Panc1 (cell line): Measurements from ENCODE around the gene FAM13B. TPM values are rescaled to one million over a fixed set of nuclear protein-coding genes. Genes with fewer than 3 reads are reported as not detected.

Experiments used
- ATAC-seq: fragments of 200-7000 bp; cut with Tn5 transposase; 2 replicates; pipeline ENCODE4 v1.9.1; 2020; ENCODE audit warnings: mild to moderate bottlenecking, moderate library complexity
- BruUV-seq: library from RNA; stranded (reverse); fragments of 400-500 nt; replicated peaks from 2 replicates; lab custom pipeline; 2021; lab: Mats Ljungman, UMichigan
- CTCF ChIA-PET: fragments of 300-600 bp; sonication (Branson Sonifier 250); formaldehyde crosslinking; loops from one replicate; lab custom pipeline; 2022; ENCODE audit warnings: antibody characterized with exemption; lab: Charles Lee
- POLR2A ChIA-PET: fragments of 300-600 bp; sonication (Branson Sonifier 250); formaldehyde crosslinking; loops from one replicate; lab custom pipeline; 2022; ENCODE audit warnings: antibody characterized with exemption; lab: Charles Lee
- DNase-seq: peaks from one replicate; pipeline ENCODE4 v3.0.0-alpha.2; 2010; ENCODE audit warnings: low read depth, low spot score
- H3K27ac ChIP-seq: 2 replicates; pipeline ENCODE4 v1.5.1; 2011; ENCODE audit warnings: mild to moderate bottlenecking, low read length, inconsistent platforms
- H3K27me3 ChIP-seq: fragments of 200-500 bp; sonication (Bioruptor generic); 2 replicates; pipeline ENCODE4 v1.6.0; 2014; ENCODE audit warnings: low read length, inconsistent platforms; ENCODE audit not compliant: control insufficient read depth, insufficient read depth
- H3K36me3 ChIP-seq: fragments of 200-500 bp; sonication (Bioruptor generic); 2 replicates; pipeline ENCODE4 v1.5.1; 2014; ENCODE audit warnings: inconsistent platforms, mild to moderate bottlenecking, low read length, moderate library complexity; ENCODE audit not compliant: control insufficient read depth, insufficient read depth
- H3K4me1 ChIP-seq: 2 replicates; pipeline ENCODE4 v1.5.1; 2011; ENCODE audit warnings: inconsistent platforms, mild to moderate bottlenecking, low read length, moderate library complexity; ENCODE audit not compliant: control insufficient read depth, insufficient read depth
- H3K4me3 ChIP-seq, 2 experiments: 2 replicates each; pipeline ENCODE4 v1.5.1; 2011 to 2012; ENCODE audit warnings: low read depth in 2 of 2, low read length in 2 of 2, mild to moderate bottlenecking in 2 of 2, inconsistent platforms in 1 of 2, moderate library complexity in 1 of 2
- H3K9me3 ChIP-seq: fragments of 200-500 bp; sonication (Bioruptor generic); 2 replicates; pipeline ENCODE4 v1.5.1; 2014; ENCODE audit warnings: low read depth, mild to moderate bottlenecking, inconsistent platforms, low read length, moderate library complexity; ENCODE audit not compliant: control insufficient read depth, insufficient read depth
- CTCF ChIP-seq: fragments of 450-650 bp; IDR thresholded peaks from 2 replicates; pipeline ENCODE4 v1.5.1; 2017; ENCODE audit warnings: mild to moderate bottlenecking
- POLR2AphosphoS5 ChIP-seq: IDR thresholded peaks from 2 replicates; pipeline ENCODE4 v1.6.1; 2012; ENCODE audit warnings: mild to moderate bottlenecking, low read depth, low read length, moderate library complexity
- REST ChIP-seq, 2 experiments: IDR thresholded peaks; 2 replicates each; pipeline ENCODE4 v1.6.1; 2011 to 2012; ENCODE audit warnings: low read depth in 2 of 2, control low read depth in 1 of 2, low read length in 1 of 2, mild to moderate bottlenecking in 1 of 2, moderate library complexity in 1 of 2; ENCODE audit not compliant: insufficient read depth in 1 of 2
- SIN3A ChIP-seq: IDR thresholded peaks from 2 replicates; pipeline ENCODE4 v1.6.1; 2012; ENCODE audit warnings: low read depth, mild to moderate bottlenecking, low read length, moderate library complexity, borderline replicate concordance; ENCODE audit not compliant: insufficient read depth
- TCF7L2 ChIP-seq: IDR thresholded peaks from 2 replicates; pipeline ENCODE4 v1.6.1; 2011; ENCODE audit warnings: mild to moderate bottlenecking, low read depth, low read length, inconsistent platforms
- in situ Hi-C: cut with HindIII; loops from 2 replicates; pipeline ENCODE4 v1.10.0; 2016; ENCODE audit warnings: low sequenced_read_pairs, low pct_unique_long_range_greater_than_20kb
- intact Hi-C: fragments of 100-400 bp; cut with micrococcal nuclease; formaldehyde crosslinking; loops from one replicate; pipeline ENCODE4 v1.10.0; 2022; ENCODE audit not compliant: unreplicated experiment
- total RNA-seq: library from RNA; stranded (reverse); gene quantifications from one replicate; pipeline ENCODE4 v1.2.1, GENCODE V29; 2021; ENCODE audit not compliant: unreplicated experiment

The FAM13B gene
- total RNA-seq, 1 experiment from 2014 or later: 34.9 TPM

GRCh38 chr5:137888863-137889759 is 143.8 kb downstream of the FAM13B start, which contains the start of gene PKD2L2:
TSS of gene PKD2L2 (plus strand) at chr5:137889457. CDS start at chr5:137889492, 35 bp downstream.
- CTCF ChIA-PET: interaction anchor here (0.7 to 0.8 kb wide), 2 partner anchors 60 to 110 kb away, joined by 3 to 4 read pairs; no protein-coding TSS in a partner anchor
- in situ Hi-C loops (no loop called here), intact Hi-C loops (no loop called here)
- Histone ChIP-seq H3K4me1 (peaks cover 12% of the 10 kb centered on the region; the same call in 1 of the 2 replicates), H3K36me3 (no peaks in the 10 kb centered on the region), H3K4me3 (peak within 1 kb of the TSS; percentile 77 to 96), H3K27ac (peak within 1 kb of the TSS; percentile 97), H3K27me3 (no peaks in the 10 kb centered on the region), H3K9me3 (no peaks in the 10 kb centered on the region)
- BruUV-seq: TSS peak; percentile 78
- DNase-seq (peak; percentile 66), ATAC-seq (peak; percentile 100)
- TF ChIP-seq CTCF: no peak
- TF ChIP-seq TCF7L2: peak; percentile 21; the same call in 1 of the 2 replicates
- TF ChIP-seq POLR2AphosphoS5: peak; percentile 88
- 0 out of 4 replicates have a peak, but pooled peaks of 1 of the 2 experiments have one; percentile 49 for TF ChIP-seq REST (IDR thresholded peaks at IDR 0.05; ENCODE audit: insufficient read depth in 1 of 2, low read depth in 2 of 2, low read length in 1 of 2)
- POLR2A ChIA-PET: interaction anchor here (0.6 to 1.1 kb wide), 5 partner anchors 12 to 580 kb away, joined by 3 to 11 read pairs (median 3); no protein-coding TSS in a partner anchor

GRCh38 chr5:137888466-137888862 is 144.4 kb downstream of the FAM13B start:
- Histone ChIP-seq H3K9me3 (no peaks in the 10 kb centered on the region), H3K4me1 (peaks cover 12% of the 10 kb centered on the region; the same call in 1 of the 2 replicates), H3K27ac (peak overlapping the region; percentile 97), H3K4me3 (peak overlapping the region; percentile 77 to 96), H3K27me3 (no peaks in the 10 kb centered on the region), H3K36me3 (no peaks in the 10 kb centered on the region)
- TF ChIP-seq CTCF (no peak), SIN3A (no peak), TCF7L2 (no peak), POLR2AphosphoS5 (no peak), REST (IDR thresholded peaks at IDR 0.05; ENCODE audit: insufficient read depth in 1 of 2, low read depth in 2 of 2, low read length in 1 of 2) (no peak)
- ChIA-PET POLR2A (interaction anchor here (1.1 kb wide), 1 partner anchor 11 kb away, joined by 11 read pairs; no protein-coding TSS in a partner anchor), CTCF (interaction anchor here (0.7 to 0.8 kb wide), 2 partner anchors 60 to 110 kb away, joined by 3 to 4 read pairs; no protein-coding TSS in a partner anchor)
- ATAC-seq (no peak), DNase-seq (no peak)
- BruUV-seq: no TSS peak
- in situ Hi-C loops: no loop called here
- intact Hi-C loops: no loop called here
